HuH-7.5 (cell line): ENCODE results near the gene GRIN2B.

ENCODE experiments used
- DNase-seq: peaks from one replicate; pipeline ENCODE4 v3.0.0; 2011; ENCODE audit warnings: low spot score

GRIN2B gene

DNA sequence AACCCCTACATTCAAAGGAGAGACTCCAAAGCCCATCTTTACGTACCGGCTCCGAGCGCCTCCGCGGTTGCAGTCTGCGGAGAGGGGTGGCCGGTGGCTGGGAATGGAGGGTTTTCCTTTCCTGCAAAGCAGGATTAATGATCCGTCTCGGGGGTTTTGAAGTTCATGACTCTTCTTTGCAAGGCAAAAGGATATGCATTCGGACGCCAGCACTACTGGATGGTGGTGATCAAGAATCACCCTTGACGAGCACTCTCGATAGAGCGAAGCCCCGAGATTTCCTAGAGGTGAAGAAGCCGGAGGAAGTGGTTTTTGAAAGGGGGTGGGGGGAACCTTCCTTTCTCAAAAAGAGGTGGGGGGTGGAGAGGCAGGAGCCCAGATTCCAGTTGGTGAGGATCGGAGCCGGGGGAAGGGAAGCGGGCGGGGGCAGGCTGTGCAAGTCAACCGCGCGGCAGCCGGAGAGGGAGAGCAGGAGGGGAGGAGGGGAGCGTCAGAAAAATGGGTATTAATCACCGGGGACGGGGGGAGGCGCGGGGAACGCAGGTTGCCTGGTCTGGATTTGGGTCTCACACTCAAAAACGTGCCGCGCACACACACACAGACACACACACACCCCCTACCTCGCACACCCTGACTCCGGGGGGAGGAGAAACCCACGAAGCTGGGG is at the start of gene GRIN2B:
GRIN2B (minus strand) TSS at position 307 of the 667 bp plus-strand sequence. CDS start 115,394 bp downstream, outside the sequence.
- DNase-seq = no peak

GRCh38 chr12:14026537-14026936 is 45.1 kb upstream of the GRIN2B start:
- no peak for DNase-seq

DNA sequence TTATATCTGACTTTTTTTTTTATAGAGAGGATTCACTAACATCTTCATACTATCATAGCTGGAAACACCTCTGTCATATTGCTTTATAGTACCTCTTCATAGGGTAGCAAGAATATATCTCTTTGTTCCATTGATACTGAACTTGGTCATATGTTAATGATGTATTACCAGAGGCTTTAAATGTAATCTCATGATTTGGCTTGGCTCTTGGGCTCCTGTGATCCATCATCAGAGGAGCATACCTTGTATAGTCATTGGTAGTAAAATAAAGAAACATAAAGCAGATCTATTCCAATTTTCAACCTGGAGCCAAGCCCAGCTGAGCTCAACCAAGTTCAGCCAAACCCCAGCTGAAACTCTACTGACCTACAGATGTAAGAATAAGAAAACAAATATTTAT is 43.2 kb upstream of the GRIN2B start:
- DNase-seq = no peak

DNA sequence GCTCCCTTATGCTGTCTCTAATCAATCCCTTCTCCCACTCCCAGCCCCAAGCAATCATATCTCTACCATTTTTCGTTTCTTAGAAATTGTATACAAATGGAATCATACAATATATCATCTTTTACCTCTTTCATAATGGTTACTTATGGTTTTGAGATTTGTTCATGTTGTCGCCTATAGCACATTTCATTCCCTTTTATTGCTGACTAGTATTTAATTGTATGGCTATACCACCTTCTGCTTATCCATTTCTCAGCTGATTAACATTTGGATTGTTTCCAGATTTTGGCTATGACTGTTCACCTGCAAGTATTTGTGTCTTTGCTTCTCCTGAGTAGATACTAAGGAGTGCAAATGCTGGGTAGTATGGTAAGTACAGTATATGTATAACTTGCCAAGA is 36.7 kb upstream of the GRIN2B start:
- no peak for DNase-seq

DNA sequence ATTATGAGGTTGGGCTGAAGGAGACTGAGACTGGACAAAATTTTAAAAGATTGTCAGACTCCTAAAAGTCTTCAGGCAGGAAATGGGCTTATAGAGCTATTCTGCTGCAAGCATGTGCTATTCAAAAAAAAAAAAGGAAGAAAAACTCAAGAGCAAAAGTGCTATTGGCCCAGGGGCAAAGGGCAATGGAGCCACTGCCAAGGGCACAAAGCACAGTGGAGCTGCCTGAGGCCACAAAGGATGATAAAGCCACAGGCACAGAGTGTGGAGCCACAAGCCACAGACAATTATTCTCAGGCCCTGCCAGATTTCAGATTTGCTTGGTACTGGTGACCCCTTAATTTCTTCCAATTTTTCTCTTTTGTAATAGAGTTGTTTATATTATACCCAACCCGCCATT is 29.6 kb upstream of the GRIN2B start:
- no peak for DNase-seq

DNA sequence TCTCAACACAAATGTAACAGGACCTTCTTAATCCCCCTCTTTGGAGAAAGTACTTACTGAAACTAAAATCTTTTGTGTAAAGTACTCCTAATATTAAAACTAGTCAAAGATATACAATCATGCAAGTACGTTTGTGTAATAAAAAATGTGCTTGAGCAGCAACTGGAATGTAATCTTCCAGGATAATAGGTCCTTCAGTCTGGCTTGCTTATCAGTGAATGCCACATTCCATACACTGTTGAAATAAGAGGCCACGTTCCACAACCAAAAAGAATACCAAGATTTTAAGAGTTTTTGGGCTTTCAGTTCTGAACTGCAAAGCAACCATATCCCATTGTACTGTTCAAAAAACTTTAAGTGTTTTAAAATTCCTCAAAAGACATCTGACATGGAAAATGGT is 26.2 kb upstream of the GRIN2B start:
- DNase-seq = no peak

- no peak for DNase-seq
Observed at GRCh38 chr12:13992585-13992984, 11.2 kb upstream of the GRIN2B start.

DNA sequence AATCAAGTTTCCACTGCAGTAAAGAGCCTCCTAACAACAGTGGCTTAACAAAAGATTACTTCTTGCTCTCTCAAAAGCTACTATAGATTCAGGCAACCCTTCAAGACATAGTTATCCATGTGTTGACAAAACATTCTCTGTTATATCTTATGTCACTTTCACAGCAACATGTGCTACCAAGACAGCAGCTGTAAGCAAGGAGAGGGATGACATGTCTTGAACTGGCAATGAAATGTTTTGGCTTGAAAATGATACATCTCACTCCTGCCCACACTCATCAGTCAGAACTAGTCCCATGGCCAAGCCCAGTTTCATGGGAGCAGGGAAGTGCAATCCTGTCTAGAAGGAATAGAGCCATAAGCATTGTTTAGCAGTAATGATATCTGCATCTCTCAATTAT is 10.7 kb upstream of the GRIN2B start:
- DNase-seq = no peak

DNA sequence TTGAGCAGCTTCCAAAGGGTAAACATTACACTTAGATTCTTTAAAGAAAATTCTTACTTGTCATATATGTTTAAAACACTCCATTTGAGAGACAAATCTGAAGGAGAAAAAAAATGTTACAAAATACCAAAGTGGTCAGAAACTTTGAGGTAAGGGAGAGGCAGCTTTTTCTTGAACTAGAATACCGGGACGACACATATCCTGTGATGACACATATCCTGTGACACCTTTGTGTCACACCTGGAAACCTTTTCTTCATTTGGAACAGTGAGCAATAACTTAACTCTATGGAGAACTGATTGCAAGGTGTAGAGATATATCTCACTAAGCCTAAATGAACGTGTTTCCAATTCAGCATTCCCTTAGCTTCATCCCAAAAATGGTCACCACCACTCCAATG is 4.6 kb upstream of the GRIN2B start:
- DNase-seq = no peak

DNA sequence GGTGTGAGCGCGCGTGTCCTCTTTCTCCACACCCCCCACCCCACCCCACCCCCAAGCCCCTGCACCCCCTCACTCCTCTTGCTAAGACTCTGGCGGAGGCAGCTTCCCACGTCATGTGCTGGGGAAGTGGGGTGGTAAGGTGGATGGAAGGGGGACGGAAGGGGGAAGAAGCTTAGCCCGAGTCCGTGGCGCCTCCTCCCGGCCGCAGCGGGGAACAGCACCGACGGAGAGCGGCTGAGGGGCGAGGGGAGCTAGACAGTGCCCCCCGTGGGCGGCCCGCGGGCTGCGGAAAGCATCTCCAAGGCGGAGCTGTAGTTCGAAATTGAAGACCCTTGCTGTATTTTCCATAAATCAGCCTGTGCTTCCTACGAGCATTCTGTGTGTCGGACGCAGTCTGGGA is 588 bp upstream of the GRIN2B start:
- DNase-seq = no peak

DNA sequence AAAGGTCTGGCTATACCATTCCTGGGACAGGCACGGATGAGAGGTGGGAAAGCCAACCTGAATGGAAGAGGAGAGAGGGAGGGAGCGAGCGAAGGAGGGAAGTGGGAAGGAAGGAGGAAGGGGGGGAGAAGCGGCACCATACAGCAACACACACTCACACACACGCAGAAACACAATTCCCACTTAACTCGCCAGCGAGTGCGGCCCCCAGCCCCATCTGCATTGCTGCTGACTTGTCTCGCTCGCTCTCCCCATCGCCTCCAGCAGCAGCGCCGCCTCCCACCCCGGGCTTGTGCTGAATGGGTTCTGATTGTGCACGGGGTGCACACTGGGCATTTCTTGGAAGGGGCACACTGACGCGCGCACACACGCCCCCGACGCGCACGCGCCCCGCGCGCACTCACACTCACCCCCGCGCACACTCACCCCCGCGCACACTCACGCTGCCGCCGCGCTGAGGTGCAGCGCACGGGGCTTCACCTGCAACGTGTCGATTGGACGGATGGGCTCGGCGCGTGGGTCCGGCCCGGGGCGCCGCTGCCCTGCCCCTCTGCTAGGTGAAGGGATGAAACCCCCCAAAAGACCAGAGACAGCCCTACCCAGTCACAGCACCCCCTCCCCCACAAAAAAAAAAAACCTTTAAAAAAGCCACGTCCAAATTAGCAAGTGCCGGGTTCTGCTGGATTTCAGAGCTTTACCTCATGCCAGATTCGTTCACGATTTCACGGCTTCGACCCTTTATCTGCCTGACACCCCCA is 685 bp downstream of the GRIN2B start:
- DNase-seq = no peak

DNA sequence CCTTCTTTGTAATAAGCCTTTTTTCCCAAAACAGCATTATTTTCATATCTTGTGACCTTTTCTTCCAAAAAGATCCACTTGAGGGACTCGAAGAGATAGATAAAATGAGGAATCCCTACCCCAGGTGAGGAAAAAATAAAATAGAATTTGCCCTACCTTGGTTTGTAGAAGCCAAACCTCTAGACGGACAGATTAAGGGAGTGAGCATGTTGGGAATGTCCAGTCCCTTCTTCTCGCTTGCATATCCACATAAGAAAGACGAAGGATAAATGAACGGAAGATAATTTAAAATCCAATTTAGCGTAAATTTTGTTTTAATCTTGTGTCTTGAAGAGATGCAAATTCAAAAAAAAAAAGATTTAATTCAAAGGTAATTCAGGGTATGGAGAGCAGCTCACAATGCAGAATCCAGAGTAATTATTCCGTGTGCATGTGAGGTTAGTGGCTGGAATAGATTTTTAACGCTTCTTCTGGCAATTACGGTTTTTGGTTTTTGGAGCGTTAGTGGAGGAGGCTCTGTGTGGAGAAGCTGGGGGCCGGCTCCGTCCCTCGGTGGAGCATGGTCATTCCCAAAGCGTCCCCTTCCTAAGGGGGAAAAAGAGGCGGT is 1.5 kb downstream of the GRIN2B start:
- no peak for DNase-seq

DNA sequence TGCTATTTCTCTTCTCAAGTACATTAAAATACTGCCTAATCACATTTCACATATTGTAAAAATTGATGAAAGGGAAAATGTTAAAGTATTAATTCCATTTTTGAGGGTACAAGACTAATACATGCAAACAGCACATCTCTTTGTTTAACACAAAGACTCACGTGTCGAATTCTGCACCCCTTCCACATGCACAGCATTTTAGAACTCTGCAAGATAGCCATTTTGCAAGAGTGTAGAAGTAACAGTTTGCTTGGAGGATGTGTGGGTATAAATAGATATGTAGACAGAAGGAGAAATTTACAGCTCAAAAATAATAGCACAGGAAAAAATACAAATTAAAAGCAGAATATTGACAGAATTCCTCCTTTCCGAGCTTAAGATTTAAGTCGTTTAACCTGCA is 2.5 kb downstream of the GRIN2B start:
- no peak for DNase-seq

- no peak for DNase-seq
Observed at GRCh38 chr12:13976880-13977279, 4.5 kb downstream of the GRIN2B start.

DNA sequence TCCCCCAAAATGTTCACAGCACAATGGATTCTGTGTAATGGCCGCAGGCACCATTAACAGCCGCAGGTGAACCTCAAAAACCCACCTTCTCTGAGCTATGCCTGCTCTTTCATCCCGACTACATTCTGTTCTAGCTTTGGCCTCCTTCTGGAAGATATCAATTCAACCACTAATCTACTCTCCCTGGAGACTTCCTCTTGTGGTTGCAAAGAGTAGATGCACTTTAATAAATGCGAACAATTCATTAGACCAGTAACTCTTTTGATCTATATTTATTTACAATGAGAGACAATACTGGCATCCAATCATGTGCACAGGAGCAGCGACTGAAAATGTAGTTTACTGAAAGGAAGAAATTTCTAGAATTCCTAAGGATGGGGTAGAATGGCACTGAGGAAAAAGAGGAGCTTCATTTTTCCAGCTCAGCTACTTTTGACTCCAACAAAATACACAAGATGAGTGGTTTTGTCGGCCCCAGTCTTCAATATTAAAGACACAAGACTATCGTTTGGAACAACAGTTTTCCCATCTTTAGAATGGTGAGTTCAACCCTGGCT is 5.3 kb downstream of the GRIN2B start:
- DNase-seq = no peak

GRCh38 chr12:13973996-13974395 is 7.4 kb downstream of the GRIN2B start:
- no peak for DNase-seq

GRCh38 chr12:13970803-13971202 is 10.6 kb downstream of the GRIN2B start:
- no peak for DNase-seq

- DNase-seq = no peak
Observed at GRCh38 chr12:13968281-13968680, 13.1 kb downstream of the GRIN2B start.

GRCh38 chr12:13964666-13965065 is 16.7 kb downstream of the GRIN2B start:
- DNase-seq = no peak

GRCh38 chr12:13962699-13963098 is 18.7 kb downstream of the GRIN2B start:
- DNase-seq = no peak

DNA sequence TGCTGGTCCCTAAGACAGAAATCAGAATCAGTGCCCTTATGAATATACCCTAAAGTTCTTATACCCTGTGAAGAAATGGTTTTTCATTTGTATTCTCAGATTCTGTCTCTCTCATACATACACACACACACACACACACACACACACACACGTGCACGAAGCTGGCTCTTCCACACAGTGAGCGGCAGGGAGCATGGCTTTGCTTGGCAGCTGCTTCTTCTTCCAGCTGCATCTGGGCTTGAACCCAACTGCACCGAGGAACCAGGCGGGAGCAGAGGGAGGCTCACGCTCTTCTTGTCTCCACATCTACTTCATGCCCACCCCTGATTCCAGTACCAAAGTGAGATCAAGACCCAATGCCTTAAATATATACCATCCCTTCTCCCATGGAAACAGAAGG is 19.4 kb downstream of the GRIN2B start:
- DNase-seq = no peak

GRCh38 chr12:13959131-13959723 is 22.2 kb downstream of the GRIN2B start:
- DNase-seq = no peak

- no peak for DNase-seq
Observed at GRCh38 chr12:13957576-13957975, 23.8 kb downstream of the GRIN2B start.
